Stromal cell of bone marrow (primary cell): ENCODE results near the gene DNAJC4.

Source experiments
- DNase-seq: peaks from one replicate; pipeline ENCODE4 v3.0.0-alpha.2; 2012; ENCODE audit warnings: low read depth

The DNAJC4 gene

GRCh38 chr11:64230171-64230984 is at the start of gene DNAJC4:
DNAJC4 (plus strand) TSS chr11:64230548; CDS start chr11:64230855, 307 bp downstream.
- peak; percentile 65 for DNase-seq

GRCh38 chr11:64180891-64181290 is 49.5 kb upstream of the DNAJC4 start:
- DNase-seq: no peak

GRCh38 chr11:64181506-64182411 is 48.6 kb upstream of the DNAJC4 start:
- peak; percentile 90 for DNase-seq

GRCh38 chr11:64183890-64184289 is 46.5 kb upstream of the DNAJC4 start:
- no peak for DNase-seq

GRCh38 chr11:64185175-64185692 is 45.1 kb upstream of the DNAJC4 start:
- DNase-seq: peak; percentile 78

GRCh38 chr11:64185693-64186491 is 44.5 kb upstream of the DNAJC4 start, which contains the start of gene STIP1:
STIP1 (plus strand) TSS chr11:64186171; CDS start chr11:64186262, 91 bp downstream.
- DNase-seq: peak; percentile 100

- no peak for DNase-seq
Measured at GRCh38 chr11:64186492-64187165, 43.7 kb upstream of the DNAJC4 start.

GRCh38 chr11:64192434-64192833 is 37.9 kb upstream of the DNAJC4 start:
- no peak for DNase-seq

GRCh38 chr11:64196626-64197025 is 33.7 kb upstream of the DNAJC4 start:
- no peak for DNase-seq

GRCh38 chr11:64198511-64198910 is 31.8 kb upstream of the DNAJC4 start:
- DNase-seq: no peak

GRCh38 chr11:64201543-64201942 is 28.8 kb upstream of the DNAJC4 start:
- DNase-seq: no peak

- DNase-seq: no peak
Measured at GRCh38 chr11:64202992-64203391, 27.4 kb upstream of the DNAJC4 start.

- DNase-seq: no peak
Measured at GRCh38 chr11:64203421-64204079, 26.8 kb upstream of the DNAJC4 start.

- DNase-seq: no peak
Measured at GRCh38 chr11:64204080-64204440, 26.3 kb upstream of the DNAJC4 start.

GRCh38 chr11:64204464-64204989 is 25.8 kb upstream of the DNAJC4 start:
- peak; percentile 91 for DNase-seq

GRCh38 chr11:64206457-64207255 is 23.7 kb upstream of the DNAJC4 start, which contains the start of gene FERMT3:
FERMT3 (plus strand) TSS chr11:64206721; CDS start chr11:64207365, 644 bp downstream.
- DNase-seq: no peak

GRCh38 chr11:64207256-64208085 is 22.9 kb upstream of the DNAJC4 start:
- peak; percentile 64 for DNase-seq

GRCh38 chr11:64208086-64208795 is 22.1 kb upstream of the DNAJC4 start:
- DNase-seq: no peak
